ENCODE measurements around the gene TOGARAM2.

Gene TOGARAM2

DNA sequence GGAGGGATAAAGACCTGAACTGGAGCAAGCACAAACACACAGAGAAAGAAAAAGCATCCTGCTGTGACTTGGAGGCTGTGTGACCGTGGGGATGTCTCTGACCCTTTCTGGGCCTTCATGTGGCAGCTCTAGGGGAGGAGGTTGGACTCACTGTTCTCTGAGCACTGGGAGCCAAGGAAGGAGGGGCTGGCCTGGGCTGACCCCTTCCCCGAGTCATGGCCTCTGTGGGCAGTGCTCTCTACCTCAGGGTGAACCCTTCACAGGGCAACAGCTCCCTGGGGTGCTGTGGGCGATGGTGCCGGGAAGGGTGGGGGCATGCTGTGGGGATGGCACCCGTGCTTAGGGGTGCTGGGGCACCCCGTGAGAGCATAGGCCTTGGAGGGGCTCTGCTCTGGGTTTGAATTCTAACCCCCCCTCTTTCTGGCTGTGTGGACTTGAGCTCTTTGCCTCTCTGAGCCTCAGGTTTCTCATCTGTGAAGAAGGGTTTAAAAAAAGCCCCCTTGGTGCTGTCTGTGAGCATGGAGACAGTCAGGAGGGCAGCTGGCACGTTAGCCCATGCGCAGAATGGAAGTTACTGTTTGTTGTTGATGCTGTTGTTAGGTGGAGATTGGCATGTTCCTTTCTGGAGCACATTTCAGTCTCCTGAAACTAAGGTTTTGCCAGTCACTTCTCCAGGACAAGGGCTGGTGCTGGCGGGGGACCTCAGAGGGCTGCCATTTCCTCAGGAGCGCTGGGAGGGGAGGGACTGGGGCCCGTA is 700 bp downstream of the TOGARAM2 start:
- TF ChIP-seq, protein P1, sequence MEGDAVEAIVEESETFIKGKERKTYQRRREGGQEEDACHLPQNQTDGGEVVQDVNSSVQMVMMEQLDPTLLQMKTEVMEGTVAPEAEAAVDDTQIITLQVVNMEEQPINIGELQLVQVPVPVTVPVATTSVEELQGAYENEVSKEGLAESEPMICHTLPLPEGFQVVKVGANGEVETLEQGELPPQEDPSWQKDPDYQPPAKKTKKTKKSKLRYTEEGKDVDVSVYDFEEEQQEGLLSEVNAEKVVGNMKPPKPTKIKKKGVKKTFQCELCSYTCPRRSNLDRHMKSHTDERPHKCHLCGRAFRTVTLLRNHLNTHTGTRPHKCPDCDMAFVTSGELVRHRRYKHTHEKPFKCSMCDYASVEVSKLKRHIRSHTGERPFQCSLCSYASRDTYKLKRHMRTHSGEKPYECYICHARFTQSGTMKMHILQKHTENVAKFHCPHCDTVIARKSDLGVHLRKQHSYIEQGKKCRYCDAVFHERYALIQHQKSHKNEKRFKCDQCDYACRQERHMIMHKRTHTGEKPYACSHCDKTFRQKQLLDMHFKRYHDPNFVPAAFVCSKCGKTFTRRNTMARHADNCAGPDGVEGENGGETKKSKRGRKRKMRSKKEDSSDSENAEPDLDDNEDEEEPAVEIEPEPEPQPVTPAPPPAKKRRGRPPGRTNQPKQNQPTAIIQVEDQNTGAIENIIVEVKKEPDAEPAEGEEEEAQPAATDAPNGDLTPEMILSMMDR (IDR thresholded peaks at IDR 0.05) = no peak
- H3K36me3 ChIP-seq = no peaks in the 10 kb centered on the region
- no peaks in the 10 kb centered on the region for H3K27me3 ChIP-seq
- no peak overlapping the region for H3K4me3 ChIP-seq (ENCODE audit: low read depth in 1 of 2, low read length in 1 of 2)
- H3K4me1 ChIP-seq (ENCODE audit: control insufficient read depth in 1 of 2, insufficient read depth in 1 of 2, low read depth in 1 of 2, low read length in 1 of 2) = no peaks in the 10 kb centered on the region
- no peak overlapping the region for H3K27ac ChIP-seq
- no peaks in the 10 kb centered on the region for H3K9me3 ChIP-seq

DNA sequence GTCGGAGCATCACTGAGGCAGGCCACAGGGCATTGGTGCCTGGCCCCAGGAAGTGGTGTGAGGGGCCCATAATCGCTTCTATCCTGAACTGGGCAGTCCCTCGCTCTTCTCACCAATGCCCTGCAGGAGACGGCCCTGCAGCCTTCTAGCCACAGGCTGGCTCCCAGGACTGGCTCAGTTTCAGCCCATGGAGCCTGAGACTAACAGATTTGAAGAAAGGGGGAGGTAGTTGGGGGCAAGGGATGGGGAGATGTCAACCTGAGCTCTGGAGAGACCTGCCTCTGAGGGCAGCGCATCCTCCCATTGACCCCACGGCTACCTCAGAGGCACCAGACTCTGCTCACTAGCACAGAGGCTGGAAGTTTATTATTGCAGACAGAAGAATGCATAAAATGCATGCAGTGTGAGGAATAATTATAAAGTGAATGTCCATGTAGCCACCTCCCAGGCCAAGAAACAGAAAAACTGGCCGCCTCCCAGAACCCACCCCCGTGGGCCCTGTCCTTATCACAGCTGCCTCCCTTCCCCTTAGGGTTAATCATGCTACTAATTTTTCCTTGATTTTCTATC is 1.4 kb downstream of the TOGARAM2 start:
- TF ChIP-seq, protein P1 (IDR thresholded peaks at IDR 0.05) = no peak
- Histone ChIP-seq H3K27ac (no peak overlapping the region), H3K27me3 (no peaks in the 10 kb centered on the region), H3K4me1 (ENCODE audit: control insufficient read depth in 1 of 2, insufficient read depth in 1 of 2, low read depth in 1 of 2, low read length in 1 of 2) (no peaks in the 10 kb centered on the region), H3K36me3 (no peaks in the 10 kb centered on the region), H3K4me3 (ENCODE audit: low read depth in 1 of 2, low read length in 1 of 2) (no peak overlapping the region), H3K9me3 (no peaks in the 10 kb centered on the region)

- no peaks in the 10 kb centered on the region for H3K36me3 ChIP-seq
- no peaks in the 10 kb centered on the region for H3K4me1 ChIP-seq (ENCODE audit: control insufficient read depth in 1 of 2, insufficient read depth in 1 of 2, low read depth in 1 of 2, low read length in 1 of 2)
- TF ChIP-seq, protein P1 (IDR thresholded peaks at IDR 0.05) = no peak
- no peak overlapping the region for H3K4me3 ChIP-seq (ENCODE audit: low read depth in 1 of 2, low read length in 1 of 2)
- no peaks in the 10 kb centered on the region for H3K9me3 ChIP-seq
- H3K27me3 ChIP-seq = no peaks in the 10 kb centered on the region
- no peak overlapping the region for H3K27ac ChIP-seq
These were observed 5.3 kb downstream of the TOGARAM2 start for GRCh38 chr2:28986429-28986828.

- Histone ChIP-seq H3K27ac (no peak overlapping the region), H3K36me3 (no peaks in the 10 kb centered on the region), H3K4me3 (ENCODE audit: low read depth in 1 of 2, low read length in 1 of 2) (no peak overlapping the region), H3K27me3 (no peaks in the 10 kb centered on the region), H3K9me3 (no peaks in the 10 kb centered on the region), H3K4me1 (ENCODE audit: control insufficient read depth in 1 of 2, insufficient read depth in 1 of 2, low read depth in 1 of 2, low read length in 1 of 2) (no peaks in the 10 kb centered on the region)
- TF ChIP-seq, protein P1 (IDR thresholded peaks at IDR 0.05) = no peak
These were observed 8.9 kb downstream of the TOGARAM2 start for GRCh38 chr2:28989973-28990372.

- no peak overlapping the region for H3K4me3 ChIP-seq (ENCODE audit: low read depth in 1 of 2, low read length in 1 of 2)
- H3K27ac ChIP-seq = no peak overlapping the region
- H3K36me3 ChIP-seq = no peaks in the 10 kb centered on the region
- TF ChIP-seq, protein P1 (IDR thresholded peaks at IDR 0.05) = no peak
- H3K4me1 ChIP-seq (ENCODE audit: control insufficient read depth in 1 of 2, insufficient read depth in 1 of 2, low read depth in 1 of 2, low read length in 1 of 2) = no peaks in the 10 kb centered on the region
- no peaks in the 10 kb centered on the region for H3K27me3 ChIP-seq
- H3K9me3 ChIP-seq = no peaks in the 10 kb centered on the region
These were observed 9.3 kb downstream of the TOGARAM2 start for GRCh38 chr2:28990445-28990844.
